OCI-LY1 (cell line): ENCODE measurements around the gene NAT8.
"Not testable (repeated sequence)": the region's sequence is repeated elsewhere in the genome, so short reads cannot be mapped to it uniquely, and the experiment has no call there.

Source experiments
- H2AFZ ChIP-seq: fragments of 200-600 bp; sonication (generic), shearing (Covaris generic); 2 replicates; pipeline ENCODE4 v1.6.0; 2014; ENCODE audit warnings: antibody characterized with exemption, mild to moderate bottlenecking, low read length
- H3F3A ChIP-seq: fragments of 200-600 bp; sonication (generic), shearing (Covaris generic); 2 replicates; pipeline ENCODE4 v1.6.0; 2014; ENCODE audit warnings: mild to moderate bottlenecking, antibody characterized with exemption, low read length, moderate library complexity; ENCODE audit not compliant: insufficient read depth
- H3K27ac ChIP-seq: fragments of 200-600 bp; sonication (generic); 2 replicates; pipeline ENCODE4 v1.5.1; 2014; ENCODE audit warnings: low read length, mixed run types, mild to moderate bottlenecking, low read depth; ENCODE audit not compliant: poor library complexity, severe bottlenecking
- H3K27me3 ChIP-seq: fragments of 200-600 bp; sonication (generic); 2 replicates; pipeline ENCODE4 v1.6.0; 2014; ENCODE audit warnings: antibody characterized with exemption, mild to moderate bottlenecking, low read length, moderate library complexity; ENCODE audit not compliant: insufficient read depth
- H3K36me3 ChIP-seq: fragments of 200-600 bp; sonication (generic); 2 replicates; pipeline ENCODE4 v1.6.1; 2014; ENCODE audit warnings: mild to moderate bottlenecking, antibody characterized with exemption, low read length, moderate library complexity, mixed read lengths; ENCODE audit not compliant: insufficient read depth
- H3K4me1 ChIP-seq: fragments of 200-600 bp; sonication (generic); 2 replicates; pipeline ENCODE4 v1.5.1; 2014; ENCODE audit warnings: mild to moderate bottlenecking, low read length, moderate library complexity; ENCODE audit not compliant: insufficient read depth, severe bottlenecking
- H3K4me2 ChIP-seq: fragments of 200-600 bp; sonication (generic), shearing (Covaris generic); 2 replicates; pipeline ENCODE4 v1.6.1; 2014; ENCODE audit warnings: low read length
- H3K4me3 ChIP-seq: fragments of 200-600 bp; sonication (generic); 2 replicates; pipeline ENCODE4 v1.5.1; 2014; ENCODE audit warnings: low read length, low read depth, mild to moderate bottlenecking, mixed read lengths; ENCODE audit not compliant: poor library complexity, severe bottlenecking
- H3K79me2 ChIP-seq: fragments of 200-600 bp; shearing (Covaris generic); 2 replicates; pipeline ENCODE4 v1.6.1; 2016; ENCODE audit warnings: mixed run types, low read length, mixed read lengths; ENCODE audit not compliant: insufficient read depth
- H3K9ac ChIP-seq: fragments of 200-600 bp; sonication (generic), shearing (Covaris generic); 2 replicates; pipeline ENCODE4 v1.6.1; 2014; ENCODE audit warnings: mild to moderate bottlenecking, low read length, mixed read lengths
- H3K9me2 ChIP-seq: fragments of 200-600 bp; sonication (generic), shearing (Covaris generic); 2 replicates; pipeline ENCODE4 v1.6.1; 2014; ENCODE audit warnings: low read depth, mild to moderate bottlenecking, low read length, mixed read lengths
- H3K9me3 ChIP-seq: fragments of 200-600 bp; shearing (Covaris generic); 2 replicates; pipeline ENCODE4 v1.6.1; 2014; ENCODE audit warnings: low read length, mixed read lengths
- H4K20me1 ChIP-seq: fragments of 200-600 bp; sonication (generic), shearing (Covaris generic); 2 replicates; pipeline ENCODE4 v1.6.0; 2016; ENCODE audit warnings: mild to moderate bottlenecking, low read length; ENCODE audit not compliant: insufficient read depth
- CTCF ChIP-seq: fragments of 200-600 bp; sonication (generic), shearing (Covaris generic); IDR thresholded peaks from 2 replicates; pipeline ENCODE4 v1.5.1; 2017; ENCODE audit warnings: mild to moderate bottlenecking, antibody characterized with exemption, low read length, moderate library complexity, mixed read lengths
- EZH2 ChIP-seq: fragments of 200-600 bp; sonication (generic), shearing (Covaris generic); IDR thresholded peaks from 2 replicates; pipeline ENCODE4 v1.8.0; 2017; ENCODE audit warnings: borderline replicate concordance, mixed run types, mild to moderate bottlenecking, antibody characterized with exemption, low read length, moderate library complexity, mixed read lengths

The NAT8 gene

GRCh38 chr2:73640946-73641766 is 1.1 kb downstream of the NAT8 start:
- peaks cover 7% of the 10 kb centered on the region for H3K9me3 ChIP-seq
- no peak overlapping the region for H3K4me3 ChIP-seq
- H4K20me1 ChIP-seq = no peaks in the 10 kb centered on the region
- no peaks in the 10 kb centered on the region for H3K4me1 ChIP-seq
- H3K27ac ChIP-seq = no peak overlapping the region
- no peaks in the 10 kb centered on the region for H3K79me2 ChIP-seq
- H3K9ac ChIP-seq = no peak overlapping the region
- H3K9me2 ChIP-seq = no peaks in the 10 kb centered on the region
- TF ChIP-seq EZH2 (no peak), CTCF (no peak)
- H3F3A ChIP-seq = no peaks in the 10 kb centered on the region
- H2AFZ ChIP-seq = no peak overlapping the region
- H3K4me2 ChIP-seq = no peak overlapping the region
- H3K36me3 ChIP-seq = no peaks in the 10 kb centered on the region; the same call in 1 of the 2 replicates
- H3K27me3 ChIP-seq = no peaks in the 10 kb centered on the region

GRCh38 chr2:73640511-73640911 is 1.7 kb downstream of the NAT8 start:
- Histone ChIP-seq H3K9ac (no peak overlapping the region), H4K20me1 (no peaks in the 10 kb centered on the region), H3K9me3 (peaks cover 7% of the 10 kb centered on the region), H3K27ac (no peak overlapping the region), H3K4me2 (no peak overlapping the region), H3F3A (no peaks in the 10 kb centered on the region), H3K9me2 (no peaks in the 10 kb centered on the region), H3K4me3 (no peak overlapping the region), H2AFZ (no peak overlapping the region), H3K79me2 (no peaks in the 10 kb centered on the region), H3K27me3 (no peaks in the 10 kb centered on the region), H3K36me3 (no peaks in the 10 kb centered on the region; the same call in 1 of the 2 replicates), H3K4me1 (no peaks in the 10 kb centered on the region)
- TF ChIP-seq EZH2 = no peak
- TF ChIP-seq CTCF = no peak

- Histone ChIP-seq H3K4me1 (no peaks in the 10 kb centered on the region), H2AFZ (no peak overlapping the region), H3K4me3 (no peak overlapping the region), H3K27me3 (no peaks in the 10 kb centered on the region), H3K9ac (no peak overlapping the region), H3K4me2 (no peak overlapping the region), H3K9me3 (peaks cover 7% of the 10 kb centered on the region), H3K79me2 (no peaks in the 10 kb centered on the region), H3K27ac (no peak overlapping the region), H4K20me1 (no peaks in the 10 kb centered on the region), H3K36me3 (no peaks in the 10 kb centered on the region; the same call in 1 of the 2 replicates), H3F3A (no peaks in the 10 kb centered on the region), H3K9me2 (no peaks in the 10 kb centered on the region)
- TF ChIP-seq CTCF (no peak), EZH2 (no peak)
Observed at GRCh38 chr2:73638429-73638828, 3.8 kb downstream of the NAT8 start.

- not testable (repeated sequence) for H3K9me3 ChIP-seq, H3K36me3 ChIP-seq, H3K9ac ChIP-seq, H3K9me2 ChIP-seq, H2AFZ ChIP-seq, H3K4me2 ChIP-seq, H3K4me3 ChIP-seq, H3F3A ChIP-seq, H4K20me1 ChIP-seq, H3K27me3 ChIP-seq, H3K27ac ChIP-seq, H3K79me2 ChIP-seq, H3K4me1 ChIP-seq
Observed at GRCh38 chr2:73636977-73637376, 5.2 kb downstream of the NAT8 start.
